Measurements from ENCODE around the gene GALNT12.
A peak's percentile ranks its signal among the peaks of the same experiment; 100 is the strongest.

Gene GALNT12

DNA sequence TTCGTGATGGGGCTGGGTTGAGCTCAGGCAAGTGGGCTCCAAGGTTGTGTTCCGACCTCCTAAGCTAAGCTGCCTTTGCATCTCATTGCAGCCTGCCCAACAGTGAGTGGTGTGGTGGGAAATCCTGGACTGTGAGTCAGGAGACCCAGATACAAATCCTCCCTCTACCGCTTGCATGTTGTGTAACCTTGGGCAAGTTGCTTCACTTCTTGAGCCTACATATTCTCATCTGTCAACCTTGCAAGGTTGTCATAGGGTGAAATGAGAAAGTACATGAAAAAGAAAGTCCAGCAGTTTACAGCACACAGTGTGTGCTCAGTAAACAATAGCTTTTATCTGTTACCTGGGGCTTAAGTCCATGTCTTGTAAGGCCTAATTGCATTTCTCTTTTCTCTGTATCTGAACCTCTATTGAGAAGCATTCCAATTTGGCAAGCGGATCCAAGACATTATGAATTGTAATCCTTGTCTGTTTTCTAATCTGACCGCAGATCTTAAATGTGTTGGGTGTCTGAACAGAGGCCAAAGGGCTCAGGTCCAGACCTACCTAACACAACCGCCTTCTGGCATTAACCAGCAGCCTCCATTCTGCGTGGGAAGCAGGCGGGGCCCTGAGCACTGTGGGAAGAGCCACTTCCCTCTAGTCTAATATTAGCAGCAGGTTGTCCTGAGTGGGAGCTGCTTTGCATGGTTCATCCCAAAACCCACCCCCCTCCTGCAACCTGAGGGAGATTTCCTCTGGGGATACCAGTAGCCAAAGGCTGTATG, 1.8 kb upstream of the GALNT12 start:
- no peak for DNase-seq (ENCODE audit: low spot score)

DNA sequence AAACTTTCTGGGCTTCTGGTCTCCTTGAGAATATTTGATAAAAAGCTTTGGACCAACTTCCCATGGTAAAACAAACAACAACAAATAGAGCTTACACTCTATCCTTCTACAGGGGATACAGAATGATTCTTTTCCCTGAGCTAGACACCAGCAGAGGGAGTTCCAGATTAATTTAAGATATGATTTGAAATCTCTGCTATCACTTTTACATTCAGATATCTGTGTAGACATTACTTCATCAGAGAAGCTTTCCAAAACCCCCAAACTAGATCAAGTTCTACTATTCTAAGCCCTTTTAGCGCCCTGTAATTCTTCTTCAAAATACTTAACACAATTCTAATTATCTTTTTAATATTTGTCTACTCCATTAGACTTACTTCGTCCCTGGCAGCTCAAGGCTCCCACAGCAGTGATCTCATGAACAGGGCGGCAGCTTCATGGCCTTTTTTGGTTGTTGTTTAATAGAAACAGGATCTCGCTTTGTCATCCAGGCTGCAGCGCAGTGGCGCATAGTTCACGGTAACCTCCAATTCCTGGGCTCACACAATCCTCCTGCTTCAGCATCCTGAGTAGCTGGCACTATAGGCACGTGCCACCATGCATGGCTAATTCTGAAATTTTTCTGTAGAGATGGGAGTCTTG, 955 bp upstream of the GALNT12 start:
- no peak for DNase-seq (ENCODE audit: low spot score)

DNA sequence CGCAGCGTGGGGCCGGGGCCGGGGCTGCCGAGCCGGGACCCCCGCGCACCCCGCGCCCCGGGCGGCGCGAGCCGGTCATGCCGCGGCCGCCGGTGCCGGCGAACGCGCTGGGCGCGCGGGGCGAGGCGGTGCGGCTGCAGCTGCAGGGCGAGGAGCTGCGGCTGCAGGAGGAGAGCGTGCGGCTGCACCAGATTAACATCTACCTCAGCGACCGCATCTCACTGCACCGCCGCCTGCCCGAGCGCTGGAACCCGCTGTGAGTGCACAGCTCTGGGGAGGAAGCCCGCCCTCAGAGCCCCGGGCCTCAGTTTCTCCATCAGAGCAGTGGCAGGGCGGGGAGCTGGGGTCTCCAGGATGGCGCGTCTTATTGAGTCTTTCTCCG, 335 bp downstream of the GALNT12 start:
- DNase-seq (ENCODE audit: low spot score) = peak; percentile 77

DNA sequence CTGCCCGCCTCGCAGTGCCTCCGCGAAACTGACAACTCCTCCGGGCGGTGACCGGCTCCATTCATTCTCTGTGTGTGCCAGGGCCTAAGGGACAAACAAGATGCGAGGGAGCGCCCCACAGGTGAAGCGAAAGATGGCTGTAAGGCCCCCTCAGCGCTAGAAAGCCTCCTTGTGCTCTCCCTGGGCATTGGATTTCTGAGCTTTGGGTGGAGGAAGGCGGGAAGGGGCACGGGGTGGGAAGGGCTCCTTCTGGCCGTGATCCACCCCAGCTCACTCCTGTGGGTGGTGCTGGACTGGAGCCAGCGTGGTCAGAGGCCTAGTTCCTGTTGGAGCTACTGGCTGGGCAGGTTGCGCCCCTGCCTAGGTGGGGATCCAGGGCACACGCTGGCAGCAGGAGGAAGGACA, 943 bp downstream of the GALNT12 start:
- no peak for DNase-seq (ENCODE audit: low spot score)

DNA sequence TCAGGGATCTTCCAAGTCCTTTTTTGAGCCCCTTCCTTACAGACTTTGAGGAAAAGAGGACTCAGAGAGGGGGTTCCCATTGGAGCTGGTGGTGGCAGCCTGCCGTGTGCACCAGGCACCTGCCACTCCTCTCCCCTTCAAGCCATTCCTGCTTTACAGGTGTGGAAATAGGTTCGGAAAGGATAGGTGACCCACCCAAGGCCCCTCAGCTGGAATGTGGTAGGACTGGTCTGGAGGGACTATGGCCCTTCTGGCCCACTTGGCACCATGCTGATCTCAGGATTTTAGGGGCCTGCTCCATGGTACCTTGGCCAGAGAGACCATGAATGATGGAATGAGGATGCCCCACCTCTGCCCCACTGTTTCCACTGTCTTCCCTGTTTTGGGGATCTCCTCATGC, 1.4 kb downstream of the GALNT12 start:
- no peak for DNase-seq (ENCODE audit: low spot score)

DNA sequence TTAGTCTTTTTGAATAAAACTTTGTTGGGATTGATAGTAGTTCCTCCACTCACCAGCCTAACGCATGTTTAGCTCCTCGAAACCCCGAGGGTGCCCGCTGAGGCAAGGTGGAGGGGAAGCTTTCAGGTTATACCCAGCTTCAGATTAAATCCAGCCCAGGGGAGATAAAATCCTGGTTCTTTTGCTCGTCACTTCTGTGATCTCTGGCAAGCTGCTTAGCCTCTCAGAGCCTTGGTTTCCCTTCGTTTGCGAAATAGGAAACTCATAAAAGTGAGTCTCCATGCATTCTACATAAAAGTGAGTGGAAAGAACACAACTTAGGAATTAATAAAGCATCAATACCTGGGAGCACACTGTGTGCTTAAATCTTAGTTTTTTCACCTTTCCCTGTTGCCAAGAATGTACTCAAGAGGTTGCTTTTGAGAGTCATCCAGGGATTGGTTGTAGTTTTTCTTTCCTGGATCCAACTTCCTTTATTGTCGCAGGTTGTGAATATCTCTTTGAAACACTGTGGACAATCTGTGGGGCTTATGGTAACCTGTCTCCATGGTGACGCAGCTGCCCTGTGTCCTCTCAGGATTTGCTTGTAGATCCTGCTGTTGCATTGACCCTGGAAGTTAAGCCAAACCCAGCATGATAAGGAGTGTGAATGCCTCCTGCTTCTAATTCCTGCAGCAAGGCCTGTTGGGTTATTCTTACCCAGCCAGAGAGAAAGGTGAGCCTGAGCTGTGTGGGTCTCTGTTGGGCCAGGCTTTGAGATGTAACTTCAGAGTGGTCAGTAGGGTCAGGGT, 2.0 kb downstream of the GALNT12 start:
- DNase-seq (ENCODE audit: low spot score) = no peak

DNA sequence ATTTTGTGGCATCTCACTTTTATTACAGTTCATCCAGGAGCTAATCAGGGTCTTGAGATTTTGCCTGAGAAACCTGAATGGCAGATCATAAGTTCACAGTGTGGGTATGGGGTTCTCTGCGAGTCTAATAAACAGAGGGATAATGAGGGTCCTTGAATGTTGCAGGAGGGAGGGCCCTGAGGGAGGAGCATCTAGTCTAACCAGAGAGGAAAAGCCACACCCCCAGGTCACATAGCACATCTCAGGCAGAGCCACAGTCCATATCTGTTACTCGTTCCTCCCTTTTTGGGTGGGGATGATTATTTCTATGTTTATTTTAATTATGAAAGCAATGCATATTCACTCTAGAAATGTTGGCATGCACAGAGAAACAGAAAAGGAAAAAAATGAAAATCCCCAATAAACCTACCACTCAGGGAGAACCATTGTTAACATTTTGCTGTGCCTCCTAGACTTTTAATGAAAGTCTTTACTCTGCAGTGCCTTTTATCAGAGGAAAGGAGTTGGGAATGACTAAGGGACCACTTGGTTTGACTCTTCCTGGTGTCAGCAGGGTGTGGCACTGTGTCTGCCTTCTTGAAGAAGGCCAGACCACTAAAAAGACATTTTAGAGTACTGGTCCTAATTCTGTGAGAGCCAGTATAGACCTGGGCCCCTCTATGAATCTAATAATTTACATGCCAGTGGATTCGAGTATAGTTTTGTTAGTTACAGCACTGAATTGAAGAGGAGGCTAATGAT, 2.8 kb downstream of the GALNT12 start:
- no peak for DNase-seq (ENCODE audit: low spot score)

DNA sequence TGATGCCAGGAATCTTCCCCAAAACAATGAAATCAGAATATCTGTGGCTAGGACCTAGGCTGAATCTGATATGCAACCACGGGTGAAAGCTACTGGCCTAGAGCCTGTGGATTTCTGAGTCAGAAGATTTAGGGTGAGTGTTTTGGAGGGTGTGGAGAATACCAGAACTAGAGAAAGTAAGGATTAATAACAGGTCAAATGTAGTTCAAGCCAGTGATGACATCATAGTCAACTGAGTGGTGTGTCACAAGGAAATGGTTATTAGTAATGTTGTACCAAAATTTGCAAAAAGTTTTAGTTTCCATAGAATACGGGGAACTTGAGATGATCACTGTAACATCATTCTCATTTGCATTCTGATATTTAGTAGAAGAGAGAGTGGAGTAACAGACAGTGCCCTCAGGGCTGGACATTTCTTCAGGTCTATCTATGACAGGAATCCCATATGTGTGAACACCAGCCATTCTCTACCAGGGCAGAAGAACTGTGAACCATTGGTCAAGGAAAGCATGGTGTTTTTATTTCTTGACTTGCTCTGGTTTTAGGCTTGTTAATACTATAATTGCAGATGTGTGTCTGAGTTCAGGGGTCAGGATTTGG, 3.7 kb downstream of the GALNT12 start:
- DNase-seq (ENCODE audit: low spot score) = no peak

DNA sequence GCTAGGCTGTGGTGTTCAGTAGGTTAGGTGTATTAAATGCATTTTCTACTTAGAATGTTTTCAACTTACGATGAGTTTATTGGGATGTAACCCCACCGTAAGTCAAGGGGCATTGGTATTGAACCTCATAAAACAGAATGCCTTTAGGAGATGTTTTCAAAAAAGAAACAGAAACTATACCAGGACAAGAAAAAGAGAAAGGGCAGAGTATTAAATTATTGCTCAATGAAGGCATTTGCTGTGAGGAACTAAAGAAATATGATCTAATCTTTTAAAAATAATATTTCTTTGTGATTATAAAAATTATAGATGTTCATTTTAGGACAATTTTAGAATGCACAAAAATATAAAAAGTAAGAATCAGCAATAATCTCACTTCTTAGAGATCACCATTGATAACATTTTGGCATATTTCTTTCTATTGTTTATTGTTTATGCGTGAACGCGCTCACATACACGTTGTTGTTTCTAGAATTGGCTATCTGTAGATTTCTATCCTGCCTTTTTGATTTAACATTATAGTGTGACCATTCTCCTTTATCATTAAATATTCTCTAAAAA, 8.0 kb downstream of the GALNT12 start:
- no peak for DNase-seq (ENCODE audit: low spot score)

DNA sequence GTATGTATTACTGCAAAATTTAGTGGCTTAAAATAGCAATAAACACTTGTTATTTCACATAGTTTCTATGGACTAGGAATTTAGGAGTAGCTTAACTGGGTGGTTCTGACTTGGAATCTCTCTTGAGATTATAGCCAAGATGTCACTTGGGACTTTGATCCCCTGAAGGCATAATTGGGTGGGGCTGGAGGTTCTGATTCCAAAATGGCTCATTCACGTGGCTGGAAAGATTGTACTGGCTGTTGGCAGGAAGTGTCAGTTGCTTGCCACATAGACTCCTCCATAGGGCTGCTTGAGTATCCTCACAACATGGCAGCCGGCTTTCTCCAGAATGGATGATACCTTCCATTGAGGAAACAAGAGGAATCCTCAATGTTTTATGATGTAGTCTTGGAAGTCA, 11.3 kb downstream of the GALNT12 start:
- no peak for DNase-seq (ENCODE audit: low spot score)

DNA sequence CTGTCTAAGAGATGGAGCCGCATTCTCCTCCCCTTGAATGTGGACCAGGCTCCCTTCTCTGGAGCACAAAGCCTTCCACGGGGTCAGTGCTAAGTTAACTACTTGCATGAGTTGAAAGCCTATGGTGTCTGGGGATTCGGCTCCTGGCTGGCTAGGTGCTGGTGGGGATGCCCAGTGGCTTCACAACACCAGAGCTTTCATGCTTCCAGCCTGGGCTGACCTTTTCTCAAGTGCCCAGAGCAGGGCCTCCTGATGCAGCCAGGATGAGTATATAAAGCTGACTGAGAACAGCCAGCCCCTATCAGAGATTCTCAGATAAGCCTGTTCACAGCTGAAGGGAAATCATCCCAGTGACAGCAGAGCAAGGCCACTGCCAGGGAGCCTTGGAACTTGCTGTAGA, 11.8 kb downstream of the GALNT12 start:
- DNase-seq (ENCODE audit: low spot score) = no peak

DNA sequence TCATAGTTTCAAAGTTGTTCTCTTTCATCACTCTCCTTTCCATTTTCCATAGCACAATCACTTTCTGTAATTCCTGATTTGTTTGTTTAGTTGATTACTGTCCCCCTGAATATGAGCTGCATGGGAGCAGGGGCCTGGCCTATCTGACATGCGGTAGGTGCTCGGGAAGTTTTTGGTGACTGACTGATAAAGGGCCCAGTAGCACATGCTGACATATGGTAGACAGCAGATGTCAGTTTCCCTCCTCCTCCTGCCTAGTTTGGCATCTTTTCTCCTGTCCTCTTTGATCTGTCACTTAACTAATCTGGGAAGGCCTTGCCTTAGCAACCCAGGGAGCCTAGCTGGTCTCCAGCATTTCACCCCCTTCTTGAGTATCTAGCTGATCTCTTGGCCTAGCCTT, 14.4 kb downstream of the GALNT12 start:
- no peak for DNase-seq (ENCODE audit: low spot score)

DNA sequence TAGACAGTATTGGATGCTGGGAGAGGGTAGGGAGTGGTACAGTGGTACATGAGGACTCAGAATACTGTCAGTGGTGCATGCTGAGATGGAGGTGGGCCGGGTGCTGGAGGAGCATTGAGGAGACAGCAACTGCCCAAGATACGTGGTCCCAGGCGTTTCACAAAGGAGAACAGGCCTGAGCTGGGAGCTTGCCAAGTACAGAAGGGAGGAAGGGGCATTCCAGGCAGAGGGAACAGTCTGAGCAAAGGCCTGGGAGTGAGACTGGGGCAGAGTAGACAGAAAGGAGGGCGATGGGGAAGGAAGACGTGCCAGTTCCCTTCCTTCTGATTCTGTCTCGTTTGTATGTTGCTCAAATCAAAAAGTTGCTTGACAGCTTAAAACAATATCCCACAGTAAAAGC, 15.2 kb downstream of the GALNT12 start:
- no peak for DNase-seq (ENCODE audit: low spot score)

DNA sequence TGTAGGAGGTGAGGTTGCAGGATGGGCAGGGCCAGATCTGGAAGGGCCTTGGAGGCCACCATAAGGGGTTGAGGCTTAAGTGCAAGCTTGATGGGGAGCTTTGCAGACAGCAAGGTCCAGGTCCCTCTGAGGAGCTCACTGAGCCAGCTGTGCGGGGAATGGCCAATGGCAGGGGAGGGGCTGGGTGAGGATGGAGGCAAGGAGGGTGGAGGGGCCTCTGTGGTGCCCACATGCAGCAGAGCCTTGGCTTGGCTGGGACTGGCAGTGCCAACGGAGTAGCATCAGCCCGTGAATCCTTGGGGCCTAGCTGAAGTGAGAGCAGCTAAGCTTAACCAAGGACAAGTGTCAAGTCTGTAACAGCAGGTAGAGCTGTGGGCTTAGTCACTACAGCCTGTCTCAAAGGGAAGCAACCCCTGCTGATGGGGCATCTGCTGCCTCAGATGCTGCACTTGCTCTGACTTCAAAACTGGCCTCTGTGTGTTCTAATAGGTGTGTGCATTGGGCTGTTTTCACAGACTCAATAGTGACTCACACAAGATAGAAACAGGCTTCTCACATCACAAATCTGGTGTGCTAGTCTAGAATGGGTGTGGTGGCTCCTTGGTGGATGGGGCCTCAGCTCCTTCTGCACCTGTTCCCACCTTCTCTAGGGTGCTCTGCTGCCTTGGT, 16.3 kb downstream of the GALNT12 start:
- no peak for DNase-seq (ENCODE audit: low spot score)

DNA sequence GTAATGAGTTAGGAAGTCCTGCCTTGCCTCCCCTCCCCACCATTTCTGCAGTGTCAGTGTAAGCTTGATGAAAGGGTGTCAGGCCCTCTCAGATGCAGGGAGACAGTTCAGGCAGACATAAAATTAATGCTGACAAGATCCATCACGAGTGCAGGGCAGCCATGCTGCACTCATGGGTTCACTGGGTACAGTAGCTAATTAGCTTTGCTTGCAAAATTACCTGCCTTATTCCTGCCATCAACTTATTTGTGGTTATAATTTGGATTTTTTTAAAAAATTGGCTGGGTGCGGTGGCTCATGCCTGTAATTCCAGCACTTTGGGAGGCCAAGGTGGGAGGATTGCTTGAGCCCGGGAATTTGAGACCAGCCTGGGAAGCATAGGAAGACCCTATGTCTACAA, 17.9 kb downstream of the GALNT12 start:
- DNase-seq (ENCODE audit: low spot score) = no peak

DNA sequence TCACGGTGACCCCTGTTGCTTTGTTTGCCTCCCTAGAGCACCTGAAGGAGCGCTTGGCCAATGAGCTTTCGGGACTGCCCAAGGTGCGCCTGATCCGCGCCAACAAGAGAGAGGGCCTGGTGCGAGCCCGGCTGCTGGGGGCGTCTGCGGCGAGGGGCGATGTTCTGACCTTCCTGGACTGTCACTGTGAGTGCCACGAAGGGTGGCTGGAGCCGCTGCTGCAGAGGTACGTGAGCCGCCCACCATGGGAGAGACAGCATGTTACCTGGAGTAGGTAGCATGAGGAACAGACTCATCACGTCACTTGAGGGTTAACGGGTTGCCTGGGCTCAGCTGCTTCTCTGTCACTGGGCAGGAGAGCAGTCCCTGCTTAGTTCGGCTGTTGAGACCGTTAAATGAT, 19.2 kb downstream of the GALNT12 start:
- no peak for DNase-seq (ENCODE audit: low spot score)

DNA sequence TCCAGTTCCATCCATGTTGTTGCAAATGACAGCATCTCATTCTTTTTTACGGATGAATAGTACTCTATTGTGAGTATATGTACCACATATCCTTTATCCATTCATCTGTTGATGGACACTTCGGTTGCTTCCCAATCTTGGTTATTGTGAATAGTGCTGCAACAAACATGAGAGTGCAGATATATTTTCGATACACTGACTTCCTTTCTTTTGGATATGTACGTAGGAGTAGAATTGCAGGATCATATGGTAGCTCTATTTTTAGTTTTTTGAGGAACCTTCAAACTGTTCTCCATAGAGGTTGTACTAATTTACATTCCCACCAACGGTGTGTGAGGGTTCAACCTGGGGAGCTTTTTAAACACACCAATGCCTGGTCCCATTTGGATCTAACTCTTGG, 22.3 kb downstream of the GALNT12 start:
- no peak for DNase-seq (ENCODE audit: low spot score)

DNA sequence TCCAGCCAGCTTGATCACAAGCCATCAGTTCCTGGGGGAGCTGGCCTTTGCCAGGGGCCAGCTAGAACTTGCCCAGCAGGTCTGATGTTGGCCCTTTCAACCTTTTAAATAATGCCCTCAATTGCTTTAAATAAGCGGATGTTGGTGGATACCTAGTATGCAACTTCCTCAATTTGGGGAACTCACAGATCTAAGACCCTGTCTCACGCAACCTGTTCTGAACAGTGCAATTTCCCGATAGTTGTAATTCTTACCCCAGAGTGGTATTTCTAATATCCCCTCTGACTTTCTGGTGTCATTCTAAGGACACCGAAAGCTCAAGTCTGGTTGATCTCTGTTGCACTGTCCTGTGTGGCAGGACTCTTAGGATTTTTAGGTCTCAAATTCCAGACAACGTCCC, 23.1 kb downstream of the GALNT12 start:
- no peak for DNase-seq (ENCODE audit: low spot score)

DNA sequence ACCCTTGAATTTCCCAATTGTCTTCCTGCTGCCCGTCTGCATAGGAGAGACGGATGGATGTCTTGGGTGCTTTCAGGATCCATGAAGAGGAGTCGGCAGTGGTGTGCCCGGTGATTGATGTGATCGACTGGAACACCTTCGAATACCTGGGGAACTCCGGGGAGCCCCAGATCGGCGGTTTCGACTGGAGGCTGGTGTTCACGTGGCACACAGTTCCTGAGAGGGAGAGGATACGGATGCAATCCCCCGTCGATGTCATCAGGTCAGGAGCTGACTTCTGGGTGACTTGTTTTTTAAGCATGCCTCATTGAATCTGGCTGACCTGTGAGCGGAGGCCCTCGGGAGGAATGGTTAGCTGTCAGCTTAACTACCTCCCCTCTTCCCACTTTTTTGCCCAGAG, 24.2 kb downstream of the GALNT12 start:
- no peak for DNase-seq (ENCODE audit: low spot score)

DNA sequence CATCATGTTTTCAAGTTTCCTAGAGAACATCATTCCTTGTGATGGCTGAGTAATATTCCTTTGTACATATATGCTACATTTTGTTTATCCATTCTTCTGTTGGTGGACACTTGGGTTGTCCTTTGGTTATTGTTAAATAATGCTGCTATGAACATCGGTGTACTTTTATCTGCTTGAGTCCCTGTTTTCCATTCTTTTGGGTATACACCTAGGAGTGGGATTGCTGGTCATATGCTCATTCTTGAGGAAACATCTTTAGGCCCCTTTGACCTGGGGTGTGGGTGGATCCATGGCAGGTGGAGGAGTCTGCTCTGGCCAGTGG, 25.3 kb downstream of the GALNT12 start:
- DNase-seq (ENCODE audit: low spot score) = no peak
